Measurements from ENCODE around the gene ZNF48.

The ZNF48 gene

GRCh38 chr16:30358990-30359870, 36.0 kb upstream of the ZNF48 start:
- no peak for DNase-seq (ENCODE audit: low read depth in 2 of 2)

GRCh38 chr16:30359871-30360170, 35.4 kb upstream of the ZNF48 start:
- no peak for DNase-seq (ENCODE audit: low read depth in 2 of 2)

- no peak for DNase-seq (ENCODE audit: low read depth in 2 of 2)
These were observed 34.0 kb upstream of the ZNF48 start for GRCh38 chr16:30361180-30361579.

- DNase-seq (ENCODE audit: low read depth in 2 of 2) = no peak
These were observed 30.0 kb upstream of the ZNF48 start for GRCh38 chr16:30365200-30365599.

GRCh38 chr16:30366511-30366910, 28.7 kb upstream of the ZNF48 start:
- DNase-seq (ENCODE audit: low read depth in 2 of 2) = no peak

- no peak for DNase-seq (ENCODE audit: low read depth in 2 of 2)
These were observed 27.7 kb upstream of the ZNF48 start for GRCh38 chr16:30367349-30368009.

- no peak for DNase-seq (ENCODE audit: low read depth in 2 of 2)
These were observed 27.0 kb upstream of the ZNF48 start for GRCh38 chr16:30368122-30368791.

GRCh38 chr16:30368792-30369090, 26.5 kb upstream of the ZNF48 start:
- no peak for DNase-seq (ENCODE audit: low read depth in 2 of 2)

GRCh38 chr16:30369091-30369937, 25.9 kb upstream of the ZNF48 start:
- no peak for DNase-seq (ENCODE audit: low read depth in 2 of 2)

- DNase-seq (ENCODE audit: low read depth in 2 of 2) = no peak
These were observed 25.2 kb upstream of the ZNF48 start for GRCh38 chr16:30369938-30370455.

GRCh38 chr16:30370456-30371247, 24.6 kb upstream of the ZNF48 start, which contains the start of gene TBC1D10B:
TBC1D10B (minus strand) TSS chr16:30370494; CDS start chr16:30370183, 311 bp downstream.
- peak; percentile 96 to 98 for DNase-seq (ENCODE audit: low read depth in 2 of 2)

GRCh38 chr16:30371248-30371816, 23.9 kb upstream of the ZNF48 start:
- no peak for DNase-seq (ENCODE audit: low read depth in 2 of 2)

GRCh38 chr16:30372038-30372712, 23.0 kb upstream of the ZNF48 start:
- DNase-seq (ENCODE audit: low read depth in 2 of 2) = no peak

GRCh38 chr16:30372725-30373124, 22.5 kb upstream of the ZNF48 start:
- DNase-seq (ENCODE audit: low read depth in 2 of 2) = no peak

- DNase-seq (ENCODE audit: low read depth in 2 of 2) = no peak
These were observed 20.7 kb upstream of the ZNF48 start, which contains the start of gene MYL11 for GRCh38 chr16:30374538-30374937. MYL11 (plus strand) TSS chr16:30374802; CDS start chr16:30374858, 56 bp downstream.

- no peak for DNase-seq (ENCODE audit: low read depth in 2 of 2)
These were observed 19.4 kb upstream of the ZNF48 start for GRCh38 chr16:30375864-30376263.

- DNase-seq (ENCODE audit: low read depth in 2 of 2) = no peak
These were observed 18.7 kb upstream of the ZNF48 start for GRCh38 chr16:30376461-30376902.

GRCh38 chr16:30377050-30377811, 18.0 kb upstream of the ZNF48 start:
- no peak for DNase-seq (ENCODE audit: low read depth in 2 of 2)

GRCh38 chr16:30377812-30378235, 17.4 kb upstream of the ZNF48 start:
- DNase-seq (ENCODE audit: low read depth in 2 of 2) = peak; percentile 73 to 75

All from stimulated activated CD4-positive, alpha-beta T cell treated with anti-CD3 and anti-CD28 coated beads, Interleukin-4, amount 100 ng/mL, for 48 hours (primary cell).